H7 (cell line): ENCODE results near the gene TADA3. TPM values are rescaled to one million over a fixed set of nuclear protein-coding genes. Genes with fewer than 3 reads are reported as not detected.

ENCODE experiments used
- DNase-seq: peaks from one replicate; pipeline ENCODE4 v3.0.0; 2012
- H3K27me3 ChIP-seq: 2 replicates; pipeline ENCODE4 v1.6.0; 2011; ENCODE audit warnings: mild to moderate bottlenecking, low read length; ENCODE audit not compliant: control insufficient read depth, insufficient read depth
- H3K36me3 ChIP-seq: replicated peaks from 2 replicates; pipeline ENCODE4 v1.5.1; 2011; ENCODE audit warnings: low read length; ENCODE audit not compliant: control insufficient read depth, insufficient read depth
- H3K4me3 ChIP-seq: 2 replicates; pipeline ENCODE4 v1.5.1; 2011; ENCODE audit warnings: low read depth, mild to moderate bottlenecking, control low read depth, low read length, moderate library complexity; ENCODE audit not compliant: insufficient read depth
- total RNA-seq: library from RNA; depleted of rRNA; stranded (reverse); fragments of >200 nt; shearing (Covaris generic); gene quantifications from 2 replicates; pipeline ENCODE4 v1.2.3, GENCODE V29; 2014

The TADA3 gene
- total RNA-seq, 1 experiment from 2014 or later: 79.6 TPM

DNA sequence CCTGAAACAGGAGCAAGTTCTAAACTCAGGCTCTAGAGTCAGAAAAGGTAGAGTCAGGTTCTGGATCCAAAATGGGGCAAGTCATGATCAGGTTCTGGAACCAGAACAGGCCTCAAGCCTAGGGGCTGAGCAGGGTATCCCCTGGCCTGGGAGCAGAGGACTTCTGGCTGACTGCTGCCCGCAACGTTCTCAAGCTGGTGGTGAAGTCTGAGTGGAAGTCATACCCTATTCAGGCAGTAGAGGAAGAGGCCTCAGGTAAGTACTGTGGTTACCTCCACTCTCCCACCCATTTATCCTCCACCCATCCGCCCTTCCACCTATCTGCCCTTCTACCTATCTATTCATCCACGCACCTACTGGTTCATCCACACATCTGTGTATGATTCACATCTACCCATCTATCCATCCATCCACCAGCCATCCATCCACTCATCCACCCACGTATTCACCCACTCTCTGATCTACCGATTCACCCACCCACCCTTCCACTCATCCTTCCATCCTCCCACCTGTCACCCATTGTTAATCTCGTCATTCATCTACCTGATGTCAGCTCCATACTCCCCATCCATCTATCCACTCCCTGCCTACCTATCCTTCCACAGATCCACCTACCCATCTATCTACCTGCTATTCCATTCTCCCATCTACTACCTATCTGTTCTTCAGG, 26.5 kb upstream of the TADA3 start:
- H3K36me3 ChIP-seq: no peaks in the 10 kb centered on the region
- no peaks in the 10 kb centered on the region; the same call in 1 of the 2 replicates for H3K27me3 ChIP-seq
- H3K4me3 ChIP-seq: no peak overlapping the region
- no peak for DNase-seq

DNA sequence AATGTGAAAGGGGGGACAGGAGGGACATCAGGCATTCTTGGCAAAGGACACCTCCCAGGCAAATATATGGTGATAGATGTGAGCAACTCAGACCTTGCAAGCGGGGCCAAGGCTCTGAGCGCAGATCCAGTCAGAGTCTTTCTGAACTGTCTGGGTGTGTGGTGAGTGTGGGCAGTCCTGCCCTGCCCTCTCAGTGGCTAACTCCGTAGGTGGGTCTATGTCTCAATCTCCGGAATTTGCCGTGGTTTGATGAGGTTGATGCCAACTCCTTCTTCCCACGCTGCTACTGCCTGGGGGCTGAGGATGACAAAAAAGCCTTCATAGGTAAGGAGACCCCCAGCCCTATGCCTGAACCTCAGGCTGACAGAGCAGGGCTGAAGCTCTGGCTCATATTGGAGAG, 25.2 kb upstream of the TADA3 start:
- DNase-seq: no peak
- Histone ChIP-seq H3K27me3 (no peaks in the 10 kb centered on the region; the same call in 1 of the 2 replicates), H3K36me3 (no peaks in the 10 kb centered on the region), H3K4me3 (no peak overlapping the region)

DNA sequence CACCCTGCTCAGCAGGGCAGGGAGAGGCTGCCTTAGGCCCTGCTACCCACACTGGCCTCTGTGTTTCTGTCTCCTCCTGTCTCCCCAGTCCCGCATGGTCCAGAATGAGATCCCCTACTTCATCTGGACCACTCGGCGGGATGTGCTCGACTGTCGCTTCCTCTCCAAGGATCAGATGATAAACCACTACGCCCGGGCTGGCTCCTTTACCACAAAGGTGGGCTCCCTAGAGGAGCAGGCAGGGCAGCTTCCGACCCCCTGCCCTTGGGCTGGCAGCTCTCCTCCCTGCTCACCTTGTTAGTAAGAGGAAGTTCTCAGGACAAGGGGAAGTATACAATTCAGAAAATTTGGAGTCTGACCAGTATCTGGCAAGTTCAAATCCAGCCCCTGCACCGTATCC, 23.7 kb upstream of the TADA3 start:
- Histone ChIP-seq H3K4me3 (no peak overlapping the region), H3K27me3 (no peaks in the 10 kb centered on the region; the same call in 1 of the 2 replicates), H3K36me3 (no peaks in the 10 kb centered on the region)
- DNase-seq: no peak

DNA sequence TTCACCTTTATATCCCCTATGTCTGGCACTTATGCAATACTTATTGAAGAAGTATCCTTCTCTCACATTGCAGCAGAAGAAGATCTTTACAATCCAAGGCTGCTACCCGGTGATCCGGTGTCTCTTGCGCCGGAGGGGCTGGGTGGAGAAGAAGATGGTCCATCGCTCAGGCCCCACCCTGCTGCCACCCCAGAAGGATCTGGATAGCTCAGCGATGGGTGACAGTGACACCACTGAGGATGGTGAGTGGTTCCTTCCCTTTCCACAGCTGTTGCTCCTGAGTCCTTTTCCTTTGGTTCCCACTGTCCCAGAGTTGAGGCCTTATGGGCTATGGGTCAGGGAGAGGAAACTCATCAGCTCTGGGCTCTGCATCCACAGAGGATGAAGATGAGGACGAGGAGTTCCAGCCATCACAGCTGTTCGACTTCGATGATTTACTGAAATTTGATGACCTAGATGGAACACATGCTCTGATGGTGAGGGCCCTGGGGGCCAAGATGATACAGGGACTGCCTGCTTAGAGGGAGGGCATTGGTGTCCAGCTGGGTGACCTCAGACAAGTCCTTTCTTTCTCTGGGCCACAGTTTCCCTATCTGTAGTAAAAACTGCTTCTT, 20.7 kb upstream of the TADA3 start:
- no peaks in the 10 kb centered on the region for H3K36me3 ChIP-seq
- H3K27me3 ChIP-seq: peaks cover 8% of the 10 kb centered on the region; the same call in 1 of the 2 replicates
- H3K4me3 ChIP-seq: no peak overlapping the region
- no peak for DNase-seq

DNA sequence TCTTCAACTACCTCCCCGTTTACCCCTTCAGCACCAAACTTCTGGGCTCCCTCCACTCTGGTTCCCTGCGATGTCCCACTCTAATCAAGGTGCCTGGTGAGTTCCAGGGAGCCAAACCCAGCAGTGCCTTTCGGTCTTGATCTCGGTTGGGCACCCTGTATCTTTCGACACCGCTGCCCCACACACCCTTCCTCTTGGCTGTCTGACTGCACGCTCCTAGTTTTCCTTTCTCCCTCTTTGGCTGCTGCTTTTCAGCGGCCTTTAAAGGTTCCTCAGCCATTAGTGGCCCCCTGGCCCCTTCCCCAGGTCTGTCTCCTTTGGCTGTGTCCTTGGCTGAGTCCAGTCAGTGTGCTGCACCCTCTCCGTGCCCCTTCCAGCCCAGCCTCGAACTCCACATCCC, 18.6 kb upstream of the TADA3 start:
- H3K36me3 ChIP-seq: peaks cover 2% of the 10 kb centered on the region; the same call in 1 of the 2 replicates
- peaks cover 8% of the 10 kb centered on the region; the same call in 1 of the 2 replicates for H3K27me3 ChIP-seq
- H3K4me3 ChIP-seq: peak overlapping the region; percentile 67; the same call in 1 of the 2 replicates
- no peak for DNase-seq

DNA sequence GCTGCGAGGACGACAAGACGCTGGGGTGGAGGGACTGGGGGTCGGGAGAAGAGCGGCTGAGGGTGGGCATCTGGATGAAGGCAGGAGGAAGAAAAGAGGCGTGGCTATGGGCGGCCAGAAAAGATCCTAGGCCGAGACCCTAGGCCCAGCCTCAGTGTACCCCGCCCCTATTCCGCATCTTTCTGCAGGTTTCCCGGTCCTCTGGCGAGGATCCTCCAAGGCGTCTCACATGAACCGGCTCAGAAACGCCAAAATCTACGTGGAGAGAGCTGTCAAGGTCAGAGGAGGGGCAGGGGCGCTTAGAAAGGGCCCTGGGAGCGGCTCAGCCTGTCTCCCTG, 18.1 kb upstream of the TADA3 start:
- DNase-seq: peak; percentile 83
- Histone ChIP-seq H3K27me3 (peaks cover 8% of the 10 kb centered on the region; the same call in 1 of the 2 replicates), H3K36me3 (peaks cover 4% of the 10 kb centered on the region), H3K4me3 (peak overlapping the region; percentile 67)

DNA sequence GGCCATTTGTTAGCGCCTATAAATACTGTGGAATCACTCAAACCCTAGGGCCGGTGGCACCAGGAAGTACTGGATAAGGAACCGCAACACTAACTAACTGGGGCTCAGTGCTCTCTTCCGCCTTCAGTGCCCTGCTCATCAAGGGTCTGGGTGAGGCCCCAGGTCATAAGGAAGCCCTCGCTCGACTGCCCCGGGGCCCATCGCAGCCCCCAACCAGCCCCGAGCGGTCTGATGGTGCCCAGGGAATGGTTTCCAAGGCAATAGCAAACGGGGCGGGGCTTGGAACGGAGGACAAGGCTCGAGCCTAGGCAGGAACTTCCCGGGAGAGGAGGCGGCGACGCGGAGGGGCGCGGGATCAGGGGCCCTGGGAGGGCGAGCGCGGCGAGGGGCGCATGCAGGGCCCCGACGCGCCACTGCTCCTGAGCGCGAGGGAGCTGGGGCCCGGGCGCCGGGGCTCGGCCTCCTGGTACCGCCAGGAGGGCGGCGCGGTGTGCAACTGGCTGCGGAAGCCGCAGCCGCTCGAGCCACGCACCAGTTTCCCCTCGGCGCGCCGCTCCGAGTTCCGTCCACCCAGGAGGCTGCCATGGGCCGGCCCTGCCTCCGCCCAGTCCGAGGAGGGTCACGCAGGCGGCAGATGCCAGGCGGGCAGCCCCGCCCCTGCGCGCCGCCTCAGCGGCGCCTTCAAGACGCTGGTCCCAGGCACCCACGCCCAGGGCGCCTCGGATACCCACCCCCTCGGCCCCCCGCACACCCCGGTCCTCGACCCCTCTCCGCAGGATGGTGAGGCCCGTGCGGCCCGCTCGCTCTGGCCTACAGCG, 17.6 kb upstream of the TADA3 start, which contains the start of gene TTLL3:
Gene TTLL3 (plus strand): TSS at position 648 of the 818 bp plus-strand sequence. CDS start 400 bp downstream, outside the sequence.
- DNase-seq: peak; percentile 92
- H3K27me3 ChIP-seq: peaks cover 8% of the 10 kb centered on the region; the same call in 1 of the 2 replicates
- H3K36me3 ChIP-seq: peaks cover 7% of the 10 kb centered on the region
- peak within 1 kb of the TSS; percentile 67 for H3K4me3 ChIP-seq

DNA sequence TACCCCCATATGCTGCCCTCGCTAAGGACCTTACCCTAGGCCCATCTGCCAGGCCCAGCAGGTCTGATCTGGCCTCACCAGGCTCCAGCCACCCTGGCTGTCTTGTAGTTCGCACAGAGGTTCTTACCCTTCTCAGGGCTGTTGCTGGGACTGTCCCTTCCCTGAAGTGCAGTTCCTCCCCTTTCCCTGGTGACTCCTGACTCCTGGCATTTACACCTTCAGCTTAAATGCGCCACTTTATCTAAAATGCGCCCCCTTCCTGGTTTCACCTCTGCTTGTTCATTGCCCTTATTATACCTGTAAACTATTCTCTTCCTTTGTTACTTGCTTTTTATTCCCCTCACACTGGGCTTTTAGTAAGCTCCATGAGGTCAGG, 17.0 kb upstream of the TADA3 start:
- Histone ChIP-seq H3K4me3 (peak overlapping the region; percentile 67), H3K36me3 (peaks cover 7% of the 10 kb centered on the region), H3K27me3 (peaks cover 8% of the 10 kb centered on the region; the same call in 1 of the 2 replicates)
- no peak for DNase-seq

DNA sequence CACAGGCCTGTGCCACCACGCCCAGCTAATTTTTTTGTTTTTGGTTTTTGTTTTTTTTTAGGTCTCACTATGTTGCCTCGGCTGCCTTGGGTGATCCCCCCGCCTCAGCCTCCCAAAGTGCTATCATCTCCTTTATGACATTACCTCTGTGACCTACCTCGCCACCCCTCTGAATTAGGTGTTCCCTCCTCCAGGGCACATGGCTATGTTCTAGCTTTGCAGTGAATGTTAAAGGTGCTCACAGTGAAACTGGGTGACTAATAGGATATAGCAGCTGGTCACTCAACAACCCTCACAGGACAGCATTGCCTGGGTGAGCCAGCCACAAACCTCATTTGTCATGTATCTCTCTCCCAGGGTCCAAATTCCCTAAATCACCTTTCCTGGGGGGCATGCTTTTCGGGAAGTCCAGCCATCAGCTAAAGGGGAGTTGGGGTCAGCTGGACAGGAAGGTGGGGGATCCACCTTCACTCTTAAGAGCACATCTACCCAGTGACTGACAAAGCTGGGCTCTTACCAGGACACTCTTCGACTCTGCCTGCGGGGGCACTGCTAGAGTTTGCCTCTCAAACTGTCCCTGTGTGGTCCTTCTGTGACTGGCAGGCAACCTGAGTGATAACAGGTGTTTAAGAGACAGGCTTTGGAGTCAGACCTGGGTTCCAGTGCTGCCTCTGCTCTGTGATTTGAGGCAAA, 16.2 kb upstream of the TADA3 start:
- peak; percentile 80 for DNase-seq
- Histone ChIP-seq H3K4me3 (no peak overlapping the region), H3K27me3 (peaks cover 8% of the 10 kb centered on the region; the same call in 1 of the 2 replicates), H3K36me3 (peaks cover 13% of the 10 kb centered on the region)

DNA sequence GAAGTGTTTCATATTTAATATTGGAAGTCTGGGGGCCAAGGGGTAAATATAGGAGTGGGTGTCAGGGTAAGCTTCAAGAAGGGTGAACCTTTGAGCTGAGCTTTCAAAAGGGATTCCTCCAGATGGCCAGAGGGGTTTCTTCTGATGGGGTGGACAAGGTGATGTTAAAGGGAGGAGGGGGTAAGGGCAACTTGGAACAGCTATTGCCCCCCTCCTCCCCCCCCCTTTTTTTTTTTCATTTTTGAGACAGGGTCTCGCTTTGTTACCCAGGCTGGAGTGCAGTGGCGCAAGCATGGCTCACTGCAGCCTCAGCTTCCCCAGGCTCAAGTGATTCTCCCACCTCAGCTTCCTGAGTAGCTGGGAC, 15.7 kb upstream of the TADA3 start:
- Histone ChIP-seq H3K27me3 (peaks cover 8% of the 10 kb centered on the region; the same call in 1 of the 2 replicates), H3K36me3 (peaks cover 18% of the 10 kb centered on the region), H3K4me3 (no peak overlapping the region)
- no peak for DNase-seq

DNA sequence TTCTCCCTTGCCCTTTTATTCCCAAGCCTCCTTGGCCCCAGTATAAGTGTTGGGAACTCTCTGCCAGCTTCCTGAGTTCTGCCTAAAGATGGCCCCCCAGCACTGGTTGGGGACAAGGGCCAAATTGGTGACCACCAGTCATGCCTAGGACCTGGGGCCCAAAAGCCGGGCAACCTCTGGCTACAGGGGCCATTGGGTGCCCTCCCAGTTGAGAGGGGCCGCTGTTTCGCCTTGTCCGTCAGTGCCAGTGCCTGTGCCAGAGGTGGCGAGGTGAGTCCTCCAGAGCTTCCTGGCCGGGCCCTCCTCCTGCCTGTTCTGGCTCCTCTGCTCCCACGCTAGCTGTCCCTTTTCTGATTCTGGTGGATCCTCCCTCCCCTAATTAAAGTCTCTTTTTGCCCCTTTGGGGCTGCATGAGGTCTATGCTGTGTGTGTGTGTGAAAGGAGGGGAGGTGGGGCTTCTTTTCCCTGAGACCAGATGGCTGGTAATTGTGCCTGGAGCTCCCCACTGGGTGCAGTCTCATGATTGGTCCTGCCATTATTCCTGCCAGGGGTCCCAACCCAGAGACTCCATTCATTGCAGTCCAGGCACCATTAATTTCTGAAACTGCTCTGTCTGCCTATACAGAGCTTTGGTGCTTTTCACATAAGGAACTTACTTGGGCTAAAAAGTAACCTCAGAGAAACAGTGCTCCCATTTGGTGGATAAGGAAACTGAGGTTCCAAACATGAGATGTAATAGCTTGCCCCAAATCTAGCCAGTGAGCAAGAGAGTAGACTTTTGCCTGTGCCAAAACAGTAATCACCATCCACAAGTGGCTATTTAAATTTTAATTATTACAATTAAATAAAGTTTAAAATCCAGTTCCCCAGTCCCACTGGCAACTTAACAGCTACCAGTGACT, 14.7 kb upstream of the TADA3 start:
- Histone ChIP-seq H3K4me3 (no peak overlapping the region), H3K27me3 (peaks cover 8% of the 10 kb centered on the region; the same call in 1 of the 2 replicates), H3K36me3 (peaks cover 18% of the 10 kb centered on the region)
- DNase-seq: no peak

DNA sequence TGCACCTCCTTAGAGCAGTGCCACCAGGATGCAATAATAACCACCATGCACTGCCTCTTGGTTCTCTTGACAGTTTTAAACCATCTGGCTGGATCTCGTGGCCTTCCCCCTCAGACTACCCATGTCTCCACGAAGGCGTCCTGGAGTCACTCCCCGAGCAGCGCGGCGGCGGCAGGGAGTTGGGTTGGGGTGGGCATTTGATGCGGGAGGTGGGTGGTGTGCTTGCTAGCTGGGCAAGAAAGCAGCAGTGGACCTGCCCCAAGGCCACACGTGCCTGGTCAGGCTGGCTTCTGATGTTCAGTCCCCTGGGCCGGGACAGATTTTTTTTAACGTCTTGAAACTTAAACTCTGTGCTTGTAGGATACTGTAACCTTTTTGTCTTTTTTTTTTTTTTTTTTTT, 13.9 kb upstream of the TADA3 start:
- H3K27me3 ChIP-seq: peaks cover 8% of the 10 kb centered on the region; the same call in 1 of the 2 replicates
- no peak for DNase-seq
- no peak overlapping the region for H3K4me3 ChIP-seq
- H3K36me3 ChIP-seq: peaks cover 25% of the 10 kb centered on the region

DNA sequence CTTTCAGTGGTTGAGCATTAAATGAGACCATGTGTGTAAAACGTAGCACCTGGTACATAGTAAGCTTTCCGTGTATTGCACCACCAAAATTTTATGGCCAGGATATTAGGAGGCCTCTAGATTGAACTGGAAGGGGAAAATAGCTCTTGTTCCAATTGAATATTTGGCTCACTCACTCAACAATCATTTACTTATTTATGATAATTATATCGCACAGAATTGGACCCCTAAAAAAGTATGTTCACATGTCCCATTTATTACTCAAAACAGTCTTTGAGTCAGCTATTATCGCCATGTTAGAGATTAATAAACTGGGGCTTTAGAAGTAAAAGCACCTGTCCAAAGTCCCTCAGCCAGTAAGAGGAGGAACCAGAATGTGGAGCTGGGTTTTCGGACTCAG, 12.7 kb upstream of the TADA3 start:
- H3K36me3 ChIP-seq: peaks cover 30% of the 10 kb centered on the region
- H3K27me3 ChIP-seq: no peaks in the 10 kb centered on the region
- no peak for DNase-seq
- H3K4me3 ChIP-seq: no peak overlapping the region
